Panc1 (cell line): ENCODE results near the gene OR6K6. TPM values are rescaled to one million over a fixed set of nuclear protein-coding genes. Genes with fewer than 3 reads are reported as not detected.

Experiments
- ATAC-seq: fragments of 200-7000 bp; cut with Tn5 transposase; 2 replicates; pipeline ENCODE4 v1.9.1; 2020; ENCODE audit warnings: mild to moderate bottlenecking, moderate library complexity
- BruUV-seq: library from RNA; stranded (reverse); fragments of 400-500 nt; replicated peaks from 2 replicates; lab custom pipeline; 2021; lab: Mats Ljungman, UMichigan
- CTCF ChIA-PET: fragments of 300-600 bp; sonication (Branson Sonifier 250); formaldehyde crosslinking; loops from one replicate; lab custom pipeline; 2022; ENCODE audit warnings: antibody characterized with exemption; lab: Charles Lee
- POLR2A ChIA-PET: fragments of 300-600 bp; sonication (Branson Sonifier 250); formaldehyde crosslinking; loops from one replicate; lab custom pipeline; 2022; ENCODE audit warnings: antibody characterized with exemption; lab: Charles Lee
- DNase-seq: peaks from one replicate; pipeline ENCODE4 v3.0.0-alpha.2; 2010; ENCODE audit warnings: low read depth, low spot score
- H3K27ac ChIP-seq: 2 replicates; pipeline ENCODE4 v1.5.1; 2011; ENCODE audit warnings: mild to moderate bottlenecking, low read length, inconsistent platforms
- H3K27me3 ChIP-seq: fragments of 200-500 bp; sonication (Bioruptor generic); 2 replicates; pipeline ENCODE4 v1.6.0; 2014; ENCODE audit warnings: low read length, inconsistent platforms; ENCODE audit not compliant: control insufficient read depth, insufficient read depth
- H3K36me3 ChIP-seq: fragments of 200-500 bp; sonication (Bioruptor generic); 2 replicates; pipeline ENCODE4 v1.5.1; 2014; ENCODE audit warnings: inconsistent platforms, mild to moderate bottlenecking, low read length, moderate library complexity; ENCODE audit not compliant: control insufficient read depth, insufficient read depth
- H3K4me1 ChIP-seq: 2 replicates; pipeline ENCODE4 v1.5.1; 2011; ENCODE audit warnings: inconsistent platforms, mild to moderate bottlenecking, low read length, moderate library complexity; ENCODE audit not compliant: control insufficient read depth, insufficient read depth
- H3K4me3 ChIP-seq, 2 experiments: 2 replicates each; pipeline ENCODE4 v1.5.1; 2011 to 2012; ENCODE audit warnings: low read depth in 2 of 2, low read length in 2 of 2, mild to moderate bottlenecking in 2 of 2, inconsistent platforms in 1 of 2, moderate library complexity in 1 of 2
- H3K9me3 ChIP-seq: fragments of 200-500 bp; sonication (Bioruptor generic); 2 replicates; pipeline ENCODE4 v1.5.1; 2014; ENCODE audit warnings: low read depth, mild to moderate bottlenecking, inconsistent platforms, low read length, moderate library complexity; ENCODE audit not compliant: control insufficient read depth, insufficient read depth
- CTCF ChIP-seq: fragments of 450-650 bp; IDR thresholded peaks from 2 replicates; pipeline ENCODE4 v1.5.1; 2017; ENCODE audit warnings: mild to moderate bottlenecking
- POLR2AphosphoS5 ChIP-seq: IDR thresholded peaks from 2 replicates; pipeline ENCODE4 v1.6.1; 2012; ENCODE audit warnings: mild to moderate bottlenecking, low read depth, low read length, moderate library complexity
- REST ChIP-seq, 2 experiments: IDR thresholded peaks; 2 replicates each; pipeline ENCODE4 v1.6.1; 2011 to 2012; ENCODE audit warnings: low read depth in 2 of 2, control low read depth in 1 of 2, low read length in 1 of 2, mild to moderate bottlenecking in 1 of 2, moderate library complexity in 1 of 2; ENCODE audit not compliant: insufficient read depth in 1 of 2
- SIN3A ChIP-seq: IDR thresholded peaks from 2 replicates; pipeline ENCODE4 v1.6.1; 2012; ENCODE audit warnings: low read depth, mild to moderate bottlenecking, low read length, moderate library complexity, borderline replicate concordance; ENCODE audit not compliant: insufficient read depth
- TCF7L2 ChIP-seq: IDR thresholded peaks from 2 replicates; pipeline ENCODE4 v1.6.1; 2011; ENCODE audit warnings: mild to moderate bottlenecking, low read depth, low read length, inconsistent platforms
- in situ Hi-C: cut with HindIII; loops from 2 replicates; pipeline ENCODE4 v1.10.0; 2016; ENCODE audit warnings: low sequenced_read_pairs, low pct_unique_long_range_greater_than_20kb
- intact Hi-C: fragments of 100-400 bp; cut with micrococcal nuclease; formaldehyde crosslinking; loops from one replicate; pipeline ENCODE4 v1.10.0; 2022; ENCODE audit not compliant: unreplicated experiment
- total RNA-seq: library from RNA; stranded (reverse); gene quantifications from one replicate; pipeline ENCODE4 v1.2.1, GENCODE V29; 2021; ENCODE audit not compliant: unreplicated experiment

The OR6K6 gene
- total RNA-seq, 1 experiment from 2014 or later, result not detected

- ATAC-seq (no peak), DNase-seq (no peak)
- TF ChIP-seq SIN3A, result no peak
- no peak for TF ChIP-seq REST (IDR thresholded peaks at IDR 0.05; ENCODE audit: insufficient read depth in 1 of 2, low read depth in 2 of 2, low read length in 1 of 2)
- no peak for TF ChIP-seq POLR2AphosphoS5
- Histone ChIP-seq H3K27me3 (no peaks in the 10 kb centered on the region), H3K4me1 (no peaks in the 10 kb centered on the region), H3K36me3 (no peaks in the 10 kb centered on the region), H3K9me3 (no peaks in the 10 kb centered on the region), H3K27ac (no peak overlapping the region), H3K4me3 (no peak overlapping the region)
- in situ Hi-C loops (no loop called here), intact Hi-C loops (no loop called here)
- BruUV-seq, result no TSS peak
- CTCF ChIA-PET, result no interaction called here
- POLR2A ChIA-PET, result no interaction called here
Observed at GRCh38 chr1:158719664-158720063, 34.9 kb upstream of the OR6K6 start.

- in situ Hi-C loops (no loop called here), intact Hi-C loops (no loop called here)
- Histone ChIP-seq H3K36me3 (no peaks in the 10 kb centered on the region), H3K9me3 (no peaks in the 10 kb centered on the region), H3K27me3 (no peaks in the 10 kb centered on the region), H3K4me1 (no peaks in the 10 kb centered on the region), H3K4me3 (no peak within 1 kb of the TSS), H3K27ac (no peak within 1 kb of the TSS)
- BruUV-seq, result no TSS peak
- CTCF ChIA-PET, result no interaction called here
- no peak for ATAC-seq
- TF ChIP-seq REST (IDR thresholded peaks at IDR 0.05; ENCODE audit: insufficient read depth in 1 of 2, low read depth in 2 of 2, low read length in 1 of 2), result no peak
- TF ChIP-seq TCF7L2, result no peak
- no peak for TF ChIP-seq CTCF
- TF ChIP-seq POLR2AphosphoS5, result no peak
- TF ChIP-seq SIN3A, result no peak
- DNase-seq, result no peak
- POLR2A ChIA-PET, result no interaction called here
Observed at GRCh38 chr1:158720620-158721019, 33.9 kb upstream of the OR6K6 start, which contains the start of gene OR6K3. Gene OR6K3, minus strand, starts transcription at chr1:158720720. Its CDS starts 2,605 bp downstream, at chr1:158718115.
